Smooth muscle cell (in vitro differentiated cells): ENCODE data around the gene MINDY3. TPM values are rescaled to one million over a fixed set of nuclear protein-coding genes. Genes with fewer than 3 reads are reported as not detected.
"Not testable (repeated sequence)": the region's sequence is repeated elsewhere in the genome, so short reads cannot be mapped to it uniquely, and the experiment has no call there.

Source experiments
- DNase-seq: peaks from one replicate; lab custom pipeline; 2025; ENCODE audit not compliant: unreplicated experiment; lab: John Stamatoyannopoulos, UW
- H2AFZ ChIP-seq: fragments of 200-600 bp; sonication (generic); 2 replicates; pipeline ENCODE4 v1.6.0; 2016; ENCODE audit warnings: antibody characterized with exemption, low read depth, mild to moderate bottlenecking
- H3F3A ChIP-seq: fragments of 200-600 bp; sonication (generic); 2 replicates; pipeline ENCODE4 v1.6.0; 2017; ENCODE audit warnings: antibody characterized with exemption, low read depth
- H3K27ac ChIP-seq: fragments of 200-600 bp; sonication (generic); 2 replicates; pipeline ENCODE4 v1.5.1; 2016; ENCODE audit warnings: low read depth, mild to moderate bottlenecking
- H3K27me3 ChIP-seq: fragments of 200-600 bp; sonication (generic); 2 replicates; pipeline ENCODE4 v1.6.1; 2016; ENCODE audit warnings: low read depth, mild to moderate bottlenecking
- H3K36me3 ChIP-seq: fragments of 200-600 bp; sonication (generic); 2 replicates; pipeline ENCODE4 v1.5.1; 2016; ENCODE audit warnings: low read depth
- H3K4me1 ChIP-seq: fragments of 200-600 bp; sonication (generic); 2 replicates; pipeline ENCODE4 v1.5.1; 2016; ENCODE audit warnings: low read depth
- H3K4me2 ChIP-seq: fragments of 200-600 bp; sonication (generic); 2 replicates; pipeline ENCODE4 v1.6.0; 2016; ENCODE audit warnings: mild to moderate bottlenecking
- H3K4me3 ChIP-seq: fragments of 200-600 bp; sonication (generic); 2 replicates; pipeline ENCODE4 v1.5.1; 2016; ENCODE audit warnings: mild to moderate bottlenecking
- H3K79me2 ChIP-seq: fragments of 200-600 bp; sonication (generic); 2 replicates; pipeline ENCODE4 v1.6.0; 2016; ENCODE audit warnings: low read depth, mild to moderate bottlenecking
- H3K9ac ChIP-seq: fragments of 200-600 bp; sonication (generic); 2 replicates; pipeline ENCODE4 v1.6.0; 2016; ENCODE audit warnings: low read depth
- H3K9me3 ChIP-seq: fragments of 200-600 bp; sonication (generic); replicated peaks from 2 replicates; pipeline ENCODE4 v1.5.1; 2016; ENCODE audit warnings: low read depth
- H4K20me1 ChIP-seq: fragments of 200-600 bp; sonication (generic); 2 replicates; pipeline ENCODE4 v1.6.0; 2016; ENCODE audit warnings: low read depth
- WGBS: methylation state at CpG from one replicate; pipeline ENCODE4 v1.1.7; 2016; ENCODE audit warnings: low lambda C conversion rate; 5-methylcytosine and 5-hydroxymethylcytosine counted together
- polyA plus RNA-seq: library from polyadenylated mRNA; unstranded; fragments of >200 nt; fragmentation: Nextera tagmentation; extraction: Ambion mirVana; gene quantifications from 2 replicates; pipeline ENCODE4 v1.2.1, GENCODE V29; 2016
- total RNA-seq: library from RNA; depleted of rRNA; stranded (reverse); fragments of >200 nt; gene quantifications from 2 replicates; pipeline ENCODE4 v1.2.3, GENCODE V29; 2014
- TF ChIP-seq, protein P1 (sequence below): fragments of 200-600 bp; sonication (generic); IDR thresholded peaks from 2 replicates; pipeline ENCODE4 v1.5.1; 2017; ENCODE audit warnings: borderline replicate concordance, mild to moderate bottlenecking, antibody characterized with exemption; ENCODE audit not compliant: insufficient read depth, poor library complexity, severe bottlenecking

Gene MINDY3
- total and polyA plus RNA-seq, 2 experiments from 2014 or later: 16.9 to 32.2 TPM

DNA sequence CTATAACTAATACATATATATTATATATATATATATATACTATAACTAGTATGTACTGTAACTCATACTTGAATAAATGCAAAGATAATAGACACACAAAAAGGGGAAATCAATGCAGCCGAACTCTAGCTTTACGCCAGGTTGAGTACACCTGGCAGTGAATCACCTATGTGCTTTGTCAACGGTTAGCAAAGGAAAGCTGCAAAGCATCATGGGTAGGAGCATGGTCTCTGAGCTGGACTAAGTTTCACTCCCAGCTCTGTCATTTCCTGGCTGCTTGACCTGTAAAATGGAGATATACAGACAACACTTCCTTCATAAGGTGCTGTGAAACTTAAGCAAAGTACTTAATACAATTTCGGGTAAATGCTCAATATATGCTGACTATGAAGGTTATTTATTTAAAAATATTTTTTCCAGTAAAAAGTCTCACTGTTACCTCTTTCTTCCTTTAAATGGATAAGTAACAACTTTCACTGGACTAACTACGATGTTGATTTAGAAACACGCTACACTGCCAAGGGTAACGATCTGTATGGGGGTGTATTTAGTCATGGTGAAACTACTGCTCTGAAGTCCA lies 78.8 kb downstream of the MINDY3 start:
- H3K4me2 ChIP-seq: no peak overlapping the region
- H3K9ac ChIP-seq: no peak overlapping the region
- no peaks in the 10 kb centered on the region for H3K4me1 ChIP-seq
- no peaks in the 10 kb centered on the region for H4K20me1 ChIP-seq
- TF ChIP-seq, protein P1, sequence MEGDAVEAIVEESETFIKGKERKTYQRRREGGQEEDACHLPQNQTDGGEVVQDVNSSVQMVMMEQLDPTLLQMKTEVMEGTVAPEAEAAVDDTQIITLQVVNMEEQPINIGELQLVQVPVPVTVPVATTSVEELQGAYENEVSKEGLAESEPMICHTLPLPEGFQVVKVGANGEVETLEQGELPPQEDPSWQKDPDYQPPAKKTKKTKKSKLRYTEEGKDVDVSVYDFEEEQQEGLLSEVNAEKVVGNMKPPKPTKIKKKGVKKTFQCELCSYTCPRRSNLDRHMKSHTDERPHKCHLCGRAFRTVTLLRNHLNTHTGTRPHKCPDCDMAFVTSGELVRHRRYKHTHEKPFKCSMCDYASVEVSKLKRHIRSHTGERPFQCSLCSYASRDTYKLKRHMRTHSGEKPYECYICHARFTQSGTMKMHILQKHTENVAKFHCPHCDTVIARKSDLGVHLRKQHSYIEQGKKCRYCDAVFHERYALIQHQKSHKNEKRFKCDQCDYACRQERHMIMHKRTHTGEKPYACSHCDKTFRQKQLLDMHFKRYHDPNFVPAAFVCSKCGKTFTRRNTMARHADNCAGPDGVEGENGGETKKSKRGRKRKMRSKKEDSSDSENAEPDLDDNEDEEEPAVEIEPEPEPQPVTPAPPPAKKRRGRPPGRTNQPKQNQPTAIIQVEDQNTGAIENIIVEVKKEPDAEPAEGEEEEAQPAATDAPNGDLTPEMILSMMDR: no peak
- no peaks in the 10 kb centered on the region for H3F3A ChIP-seq
- no peaks in the 10 kb centered on the region for H3K9me3 ChIP-seq
- DNase-seq: no peak
- peaks cover 24% of the 10 kb centered on the region for H3K36me3 ChIP-seq
- no peak overlapping the region for H3K27ac ChIP-seq
- no peaks in the 10 kb centered on the region for H3K79me2 ChIP-seq
- no peaks in the 10 kb centered on the region for H3K27me3 ChIP-seq
- H2AFZ ChIP-seq: no peak overlapping the region
- 97% methylated on average over 7 of the region's 7 CpGs for WGBS
- no peak overlapping the region for H3K4me3 ChIP-seq

DNA sequence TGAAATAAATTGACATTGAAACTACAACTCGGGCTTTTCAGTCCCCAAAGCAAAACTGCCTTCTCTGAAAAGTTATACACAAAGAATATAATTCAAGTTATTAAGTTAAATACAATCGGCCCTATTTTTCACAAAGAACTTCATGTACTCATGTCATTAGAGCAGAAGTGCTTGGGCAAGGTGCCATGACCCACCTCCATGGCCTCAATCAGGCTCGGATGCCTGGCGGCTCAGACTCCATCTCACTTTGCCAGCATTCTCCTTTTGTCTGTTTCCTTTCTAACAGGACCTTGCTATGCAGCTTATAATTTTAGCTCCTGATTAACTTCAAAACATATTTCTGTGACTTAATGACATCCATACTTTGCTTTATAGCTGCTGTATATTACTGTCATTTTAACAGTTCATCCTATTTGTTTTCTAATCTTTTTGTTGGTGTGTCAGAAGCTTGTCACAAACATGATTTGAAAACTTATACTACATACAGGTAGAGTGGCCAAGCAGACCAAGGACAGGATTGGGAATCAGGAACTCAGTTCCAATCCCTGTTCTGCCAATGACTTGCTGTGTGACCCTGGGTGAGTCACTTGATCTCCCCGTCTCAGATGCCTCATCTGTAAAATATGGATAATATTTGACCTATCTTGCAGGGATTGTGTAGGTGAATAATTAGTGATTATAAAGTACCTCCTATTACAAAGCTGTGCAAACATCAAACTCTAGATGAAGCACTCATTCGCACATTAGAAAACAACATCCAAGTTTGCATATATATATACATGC lies 79.8 kb downstream of the MINDY3 start:
- TF ChIP-seq, protein P1: no peak
- Histone ChIP-seq H3F3A (no peaks in the 10 kb centered on the region), H3K9me3 (no peaks in the 10 kb centered on the region), H3K79me2 (no peaks in the 10 kb centered on the region), H3K9ac (no peak overlapping the region), H3K27me3 (no peaks in the 10 kb centered on the region), H2AFZ (no peak overlapping the region), H3K36me3 (peaks cover 24% of the 10 kb centered on the region), H3K27ac (no peak overlapping the region), H4K20me1 (no peaks in the 10 kb centered on the region), H3K4me2 (no peak overlapping the region), H3K4me3 (no peak overlapping the region), H3K4me1 (no peaks in the 10 kb centered on the region)
- WGBS: 96% methylated on average over 6 of the region's 6 CpGs
- no peak for DNase-seq

DNA sequence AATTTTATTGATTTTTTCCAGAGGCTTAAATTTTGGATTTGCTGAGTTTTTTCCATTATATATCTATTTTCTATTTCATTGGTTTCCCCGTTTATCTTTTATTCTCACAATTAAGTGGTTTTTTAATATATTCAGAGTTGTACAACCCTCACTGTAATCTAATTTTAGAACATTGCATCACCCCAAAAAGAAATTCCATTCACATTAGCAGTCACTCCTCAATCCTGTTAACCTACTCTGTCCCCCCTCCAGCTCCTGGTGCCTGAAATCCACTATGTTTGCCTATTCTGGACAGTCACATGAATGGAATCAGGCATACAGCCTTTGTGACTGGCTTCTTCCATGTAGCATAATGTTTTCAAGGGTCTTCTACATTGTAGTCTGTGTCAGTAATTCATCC lies 84.8 kb downstream of the MINDY3 start:
- no peak overlapping the region for H3K9ac ChIP-seq
- peaks cover 21% of the 10 kb centered on the region for H3K36me3 ChIP-seq
- 94% methylated on average over 1 of the region's 1 CpG for WGBS
- no peak overlapping the region for H3K4me3 ChIP-seq
- TF ChIP-seq, protein P1: no peak
- H3K4me2 ChIP-seq: no peak overlapping the region
- H4K20me1 ChIP-seq: no peaks in the 10 kb centered on the region
- no peak overlapping the region for H3K27ac ChIP-seq
- no peaks in the 10 kb centered on the region for H3K27me3 ChIP-seq
- no peaks in the 10 kb centered on the region for H3K79me2 ChIP-seq
- no peaks in the 10 kb centered on the region for H3F3A ChIP-seq
- H3K9me3 ChIP-seq: no peaks in the 10 kb centered on the region
- H2AFZ ChIP-seq: no peak overlapping the region
- DNase-seq: no peak
- no peaks in the 10 kb centered on the region for H3K4me1 ChIP-seq

DNA sequence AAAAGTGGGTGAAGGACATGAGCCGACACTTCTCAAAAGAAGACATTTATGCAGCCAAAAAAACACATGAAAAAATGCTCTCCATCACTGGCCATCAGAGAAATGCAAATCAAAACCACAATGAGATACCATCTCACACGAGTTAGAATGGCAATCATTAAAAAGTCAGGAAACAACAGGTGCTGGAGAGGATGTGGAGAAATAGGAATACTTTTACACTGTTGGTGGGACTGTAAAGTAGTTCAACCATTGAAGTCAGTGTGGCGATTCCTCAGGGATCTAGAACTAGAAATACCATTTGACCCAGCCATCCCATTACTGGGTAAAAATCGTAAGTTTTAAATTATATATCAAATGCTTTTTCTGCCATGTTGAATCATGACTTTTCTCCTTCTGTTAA lies 85.8 kb downstream of the MINDY3 start:
- not testable (repeated sequence) for H3K4me1 ChIP-seq, H2AFZ ChIP-seq, H3K9ac ChIP-seq, H3K27me3 ChIP-seq, H3K79me2 ChIP-seq, H3F3A ChIP-seq, H3K4me2 ChIP-seq, H3K27ac ChIP-seq, H4K20me1 ChIP-seq, H3K4me3 ChIP-seq, H3K9me3 ChIP-seq, DNase-seq
- H3K36me3 ChIP-seq: peaks cover 21% of the 10 kb centered on the region
- WGBS: 95% methylated on average over 4 of the region's 4 CpGs
